IMR-90 (cell line): ENCODE measurements around the gene KCNJ6. TPM values are rescaled to one million over a fixed set of nuclear protein-coding genes. Genes with fewer than 3 reads are reported as not detected.

Experiments
- ATAC-seq: fragments of 200-7000 bp; cut with Tn5 transposase; 2 replicates; pipeline ENCODE4 v1.9.1; 2020; ENCODE audit warnings: low read depth, mild to moderate bottlenecking, moderate library complexity
- BruUV-seq: library from RNA; stranded (reverse); fragments of 400-500 nt; replicated peaks from 2 replicates; lab custom pipeline; 2021; lab: Mats Ljungman, UMichigan
- CTCF ChIA-PET: fragments of 300-600 bp; formaldehyde crosslinking; extraction: SDS; loops from one replicate; lab custom pipeline; 2021; ENCODE audit warnings: antibody characterized with exemption; lab: Yijun Ruan, JAX
- POLR2A ChIA-PET: fragments of 300-600 bp; sonication (Branson Sonifier 250); formaldehyde crosslinking; loops from one replicate; lab custom pipeline; 2022; ENCODE audit warnings: antibody characterized with exemption; ENCODE audit not compliant: unreplicated experiment; lab: Charles Lee
- DNase-seq: peaks from one replicate; pipeline ENCODE4 v3.0.0; 2013
- H2AFZ ChIP-seq: replicated peaks from 2 replicates; pipeline ENCODE3; 2013; ENCODE audit warnings: low read length, mild to moderate bottlenecking; ENCODE audit not compliant: poor library complexity
- H2AK5ac ChIP-seq: 2 replicates; pipeline ENCODE4 v1.6.1; 2013; ENCODE audit warnings: low read depth, low read length, inconsistent platforms
- H2AK9ac ChIP-seq: replicated peaks from 2 replicates; pipeline ENCODE3; 2013; ENCODE audit warnings: mild to moderate bottlenecking, low read depth, low read length, moderate library complexity; ENCODE audit not compliant: poor library complexity
- H2BK120ac ChIP-seq: 2 replicates; pipeline ENCODE4 v1.6.1; 2013; ENCODE audit warnings: low read depth, low read length, inconsistent platforms
- H2BK15ac ChIP-seq: 3 replicates; pipeline ENCODE4 v1.6.1; 2013; ENCODE audit warnings: low read depth, low read length, inconsistent platforms
- H2BK20ac ChIP-seq: 2 replicates; pipeline ENCODE4 v1.6.1; 2013; ENCODE audit warnings: low read depth, mild to moderate bottlenecking, inconsistent platforms, low read length, moderate library complexity
- H2BK5ac ChIP-seq: 2 replicates; pipeline ENCODE4 v1.6.1; 2013; ENCODE audit warnings: mild to moderate bottlenecking, low read depth, low read length, inconsistent platforms; ENCODE audit not compliant: poor library complexity, severe bottlenecking
- H3K14ac ChIP-seq: replicated peaks from 2 replicates; pipeline ENCODE4 v1.6.1; 2013; ENCODE audit warnings: low read depth, low read length, inconsistent platforms
- H3K18ac ChIP-seq: 2 replicates; pipeline ENCODE4 v1.6.1; 2013; ENCODE audit warnings: low read depth, low read length, control low read depth
- H3K23ac ChIP-seq: 2 replicates; pipeline ENCODE4 v1.6.1; 2013; ENCODE audit warnings: low read depth, low read length, inconsistent platforms
- H3K27ac ChIP-seq: 2 replicates; pipeline ENCODE4 v1.5.1; 2013; ENCODE audit warnings: mild to moderate bottlenecking, control low read depth, low read length; ENCODE audit not compliant: insufficient read depth
- H3K27me3 ChIP-seq: 2 replicates; pipeline ENCODE4 v1.6.1; 2013; ENCODE audit warnings: low read length; ENCODE audit not compliant: control insufficient read depth, insufficient read depth
- H3K36me3 ChIP-seq: 2 replicates; pipeline ENCODE4 v1.6.1; 2013; ENCODE audit warnings: low read length, mixed read lengths; ENCODE audit not compliant: control insufficient read depth, insufficient read depth
- H3K4ac ChIP-seq: 2 replicates; pipeline ENCODE4 v1.6.1; 2013; ENCODE audit warnings: low read depth, low read length, inconsistent platforms
- H3K4me1 ChIP-seq: 2 replicates; pipeline ENCODE4 v1.6.1; 2013; ENCODE audit warnings: low read length, mixed read lengths; ENCODE audit not compliant: control insufficient read depth, insufficient read depth
- H3K4me2 ChIP-seq: 2 replicates; pipeline ENCODE4 v1.6.1; 2013; ENCODE audit warnings: low read depth, mild to moderate bottlenecking, control low read depth, low read length, moderate library complexity
- H3K4me3 ChIP-seq: 2 replicates; pipeline ENCODE4 v1.5.1; 2013; ENCODE audit warnings: low read depth, mild to moderate bottlenecking, control low read depth, low read length, moderate library complexity; ENCODE audit not compliant: insufficient read depth
- H3K56ac ChIP-seq: 2 replicates; pipeline ENCODE4 v1.6.1; 2013; ENCODE audit warnings: low read length, inconsistent platforms; ENCODE audit not compliant: insufficient read depth; ENCODE audit errors: extremely low read depth
- H3K79me1 ChIP-seq, 2 experiments: 2 replicates each; pipeline ENCODE4 v1.6.1; 2013; ENCODE audit warnings: low read length in 2 of 2, inconsistent platforms in 1 of 2, low read depth in 1 of 2
- H3K9ac ChIP-seq: 2 replicates; pipeline ENCODE4 v1.6.1; 2013; ENCODE audit warnings: low read depth, low read length, control low read depth
- H3K9me1 ChIP-seq: 2 replicates; pipeline ENCODE4 v1.6.1; 2013; ENCODE audit warnings: low read length, inconsistent platforms; ENCODE audit not compliant: insufficient read depth
- H3K9me3 ChIP-seq: 2 replicates; pipeline ENCODE4 v1.6.1; 2013; ENCODE audit warnings: low read length; ENCODE audit not compliant: control insufficient read depth, insufficient read depth
- H4K20me1 ChIP-seq: 2 replicates; pipeline ENCODE4 v1.6.1; 2013; ENCODE audit warnings: low read length, inconsistent platforms; ENCODE audit not compliant: insufficient read depth
- H4K5ac ChIP-seq: 2 replicates; pipeline ENCODE4 v1.6.1; 2013; ENCODE audit warnings: mild to moderate bottlenecking, low read depth, low read length, control low read depth
- H4K8ac ChIP-seq, 2 experiments: 2 replicates each; pipeline ENCODE4 v1.6.1; 2013; ENCODE audit warnings: low read depth in 2 of 2, low read length in 2 of 2, control low read depth in 1 of 2, inconsistent platforms in 1 of 2
- H4K91ac ChIP-seq: 2 replicates; pipeline ENCODE4 v1.6.1; 2013; ENCODE audit warnings: low read depth, low read length, inconsistent platforms; ENCODE audit not compliant: insufficient read depth
- CHD1 ChIP-seq: IDR thresholded peaks from 2 replicates; pipeline ENCODE4 v1.6.1; 2012; ENCODE audit warnings: low read depth, low read length, improper control_type of control experiment
- CTCF ChIP-seq: conservative IDR thresholded peaks from 2 replicates; pipeline ENCODE4 v1.5.1; 2012; ENCODE audit warnings: mild to moderate bottlenecking, low read depth, low read length, improper control_type of control experiment
- ELK1 ChIP-seq: fragments of 150-350 bp; IDR thresholded peaks from 2 replicates; pipeline ENCODE4 v1.6.1; 2016; ENCODE audit warnings: low read depth, mild to moderate bottlenecking, low read length, moderate library complexity, borderline replicate concordance
- FOS ChIP-seq: fragments of 150-350 bp; IDR thresholded peaks from 2 replicates; pipeline ENCODE4 v1.6.1; 2016; ENCODE audit warnings: low read depth, low read length
- NFE2L2 ChIP-seq: fragments of 150-350 bp; IDR thresholded peaks from 2 replicates; pipeline ENCODE4 v1.6.1; 2016; ENCODE audit warnings: low read depth, mild to moderate bottlenecking, low read length
- RAD21 ChIP-seq: IDR thresholded peaks from 2 replicates; pipeline ENCODE4 v1.6.1; 2012; ENCODE audit warnings: low read length, improper control_type of control experiment
- RCOR1 ChIP-seq: IDR thresholded peaks from 2 replicates; pipeline ENCODE4 v1.6.1; 2012; ENCODE audit warnings: mild to moderate bottlenecking, low read length, improper control_type of control experiment; ENCODE audit not compliant: insufficient replicate concordance
- WGBS, 2 experiments: methylation state at CpG; one replicate each; pipeline versions ENCODE4 v1.1.5 to v1.1.7; 2013; ENCODE audit warnings: missing lambda C conversion rate in 2 of 2; ENCODE audit not compliant: insufficient read length in 1 of 2; ENCODE audit errors: extremely low coverage in 2 of 2; 5-methylcytosine and 5-hydroxymethylcytosine counted together
- dilution Hi-C: fragments of 300-500 bp; cut with HindIII; formaldehyde crosslinking; loops from one replicate; pipeline ENCODE4 v1.14.3; 2018; ENCODE audit warnings: low sequenced_read_pairs; ENCODE audit not compliant: unreplicated experiment
- in situ Hi-C: fragments of 300-500 bp; cut with MboI; formaldehyde crosslinking; loops from 3 replicates; pipeline ENCODE4 v1.14.3; 2019; ENCODE audit warnings: low sequenced_read_pairs, inconsistent platforms, mixed read lengths
- intact Hi-C: fragments of 100-400 bp; cut with micrococcal nuclease; formaldehyde crosslinking; loops from 2 replicates; pipeline ENCODE4 v1.10.0; 2022
- polyA plus RNA-seq, 3 experiments: library from polyadenylated mRNA; depleted of rRNA; stranded (reverse); fragments of >200 nt; gene quantifications; 2 replicates each; pipeline ENCODE4 v1.2.3, GENCODE V29; 2012; ENCODE audit warnings: low replicate concordance in 1 of 3
- total RNA-seq: library from RNA; depleted of rRNA; stranded (reverse); fragments of >200 nt; gene quantifications from 2 replicates; pipeline ENCODE4 v1.2.3, GENCODE V29; 2012

KCNJ6 gene
- total and polyA plus RNA-seq, 2 of the 4 experiments (the other 2 are of a cell fraction): under 0.01 to 0.02 TPM

GRCh38 chr21:37630872-37631271 lies 285.4 kb downstream of the KCNJ6 start:
- POLR2A ChIA-PET: no interaction called here

More at GRCh38 chr21:37630872-37631271, 285.4 kb downstream of the KCNJ6 start:
- Histone ChIP-seq H4K8ac (no peak overlapping the region), H4K20me1 (no peaks in the 10 kb centered on the region), H3K79me1 (no peaks in the 10 kb centered on the region), H4K91ac (no peak overlapping the region), H3K9me1 (0 out of 2 replicates have a peak, but pooled peaks cover under 1% of the 10 kb centered on the region), H3K9me3 (no peaks in the 10 kb centered on the region), H2AK9ac (no peak overlapping the region), H2BK15ac (no peak overlapping the region), H2BK5ac (no peak overlapping the region), H3K23ac (no peak overlapping the region), H3K4ac (no peak overlapping the region), H3K4me1 (no peaks in the 10 kb centered on the region; the same call in 1 of the 2 replicates), H2AFZ (no peak overlapping the region), H3K14ac (no peak overlapping the region), H3K4me2 (no peak overlapping the region), H4K5ac (no peak overlapping the region), H3K9ac (no peak overlapping the region), H3K18ac (no peak overlapping the region), H2BK20ac (no peak overlapping the region), H2AK5ac (no peak overlapping the region), H3K56ac (no peak overlapping the region), H2BK120ac (no peak overlapping the region), H3K27ac (no peak overlapping the region), H3K4me3 (no peak overlapping the region), H3K36me3 (no peaks in the 10 kb centered on the region), H3K27me3 (peaks cover 15% of the 10 kb centered on the region)
- DNase-seq (no peak), ATAC-seq (no peak)
- BruUV-seq: no TSS peak
- WGBS, 2 experiments: no CpG with 5 or more reads among the region's 2 CpGs
- TF ChIP-seq RCOR1: no peak
- TF ChIP-seq RAD21: no peak
- TF ChIP-seq NFE2L2: no peak
- TF ChIP-seq CHD1: no peak
- TF ChIP-seq FOS: no peak
- no peak for TF ChIP-seq ELK1
- TF ChIP-seq CTCF: no peak
- dilution Hi-C loops (no loop called here), in situ Hi-C loops (no loop called here), intact Hi-C loops (no loop called here)
- CTCF ChIA-PET: no interaction called here
